Activated T-helper 17 cell treated with anti-CD3 and anti-CD28 coated beads, Interleukin-2, amount 50 U/mL, for 72 hours (primary cell): ENCODE data around the gene DBX1. TPM values are rescaled to one million over a fixed set of nuclear protein-coding genes. Genes with fewer than 3 reads are reported as not detected.

Experiments used
- ATAC-seq: fragments of 150-1000 bp; cut with Tn5 transposase; replicated peaks from 2 replicates; pipeline ENCODE4 v1.10.0; 2021; ENCODE audit warnings: mild to moderate bottlenecking, moderate library complexity
- H3K27ac Mint-ChIP-seq: one replicate; pipeline ENCODE4 v1.8.0; 2022; ENCODE audit warnings: mixed read lengths
- H3K27me3 Mint-ChIP-seq: one replicate; pipeline ENCODE4 v1.8.0; 2022; ENCODE audit warnings: mixed read lengths
- H3K36me3 Mint-ChIP-seq: one replicate; pipeline ENCODE4 v1.8.0; 2022; ENCODE audit warnings: low read depth, mild to moderate bottlenecking, mixed read lengths
- H3K4me1 Mint-ChIP-seq: one replicate; pipeline ENCODE4 v1.8.0; 2022; ENCODE audit warnings: mixed read lengths
- H3K4me3 Mint-ChIP-seq: one replicate; pipeline ENCODE4 v1.8.0; 2022; ENCODE audit warnings: mild to moderate bottlenecking, mixed read lengths
- H3K9me3 Mint-ChIP-seq: one replicate; pipeline ENCODE4 v1.8.0; 2022; ENCODE audit warnings: mixed read lengths
- total RNA-seq, 2 donors: library from RNA; stranded (reverse); gene quantifications; one replicate each; pipeline ENCODE4 v1.2.3, GENCODE V29; 2022

The DBX1 gene
- total RNA-seq, 2 donors from 2014 or later, result not detected

DNA sequence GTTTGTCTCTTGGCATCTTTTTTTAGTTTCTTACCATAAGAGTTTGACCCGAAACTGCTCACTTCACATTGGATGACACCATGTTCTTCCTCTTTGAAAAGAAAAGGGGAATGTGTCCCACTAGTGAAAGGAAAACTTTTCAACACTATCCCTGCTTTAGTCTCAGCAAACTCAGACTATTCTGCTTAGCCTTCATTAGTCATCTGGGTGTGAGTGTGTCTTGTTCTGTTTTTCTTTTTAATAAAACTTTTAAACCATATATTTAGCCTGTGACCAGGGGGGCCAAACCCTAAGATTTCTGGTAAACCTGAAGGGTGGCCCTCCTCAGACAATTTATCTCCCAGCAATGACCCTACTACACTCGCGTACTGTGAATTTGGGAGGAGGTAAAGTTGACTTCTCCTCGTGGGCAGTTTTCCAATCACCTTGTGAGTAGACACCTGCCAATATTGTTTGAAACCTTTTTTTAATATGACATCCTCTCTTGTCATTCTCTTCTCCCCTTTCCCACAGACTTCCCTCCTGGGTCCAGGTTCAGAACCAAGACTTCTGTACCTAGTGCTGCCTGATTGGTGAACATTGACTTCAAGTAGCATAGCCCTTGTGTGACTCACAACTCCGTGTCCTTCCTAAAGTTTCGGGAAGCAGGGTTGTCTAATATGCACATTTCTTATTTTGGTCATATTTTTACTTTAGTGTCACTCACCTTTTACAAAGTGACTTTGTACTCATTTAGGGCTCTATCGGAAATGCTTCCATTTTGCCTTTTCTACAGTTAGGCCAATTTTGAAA, 39.9 kb downstream of the DBX1 start:
- Mint-ChIP-seq H3K4me1 (no peaks in the 10 kb centered on the region), H3K27ac (no peak overlapping the region), H3K4me3 (no peak overlapping the region), H3K27me3 (peaks cover 8% of the 10 kb centered on the region), H3K36me3 (no peaks in the 10 kb centered on the region), H3K9me3 (no peaks in the 10 kb centered on the region)
- ATAC-seq, result no peak

DNA sequence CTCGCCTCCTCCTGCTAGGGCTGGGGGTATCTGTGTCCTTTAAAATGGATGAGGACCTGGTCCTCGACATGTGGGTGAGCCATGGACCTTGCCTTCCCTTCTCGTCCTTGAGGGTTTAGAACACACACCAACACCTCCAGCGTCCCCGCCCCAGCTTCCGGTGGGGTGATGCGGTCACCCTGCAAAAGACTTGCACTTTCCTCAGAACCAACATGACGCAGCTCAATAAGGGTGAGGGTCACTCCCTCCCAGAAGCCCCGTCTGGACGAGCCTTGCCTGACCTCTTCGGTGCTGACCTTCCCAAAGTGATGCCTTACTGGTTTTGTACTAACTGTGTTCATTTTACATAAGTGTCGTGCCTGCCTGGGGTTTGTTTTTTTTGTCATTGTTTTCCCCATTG, 41.0 kb downstream of the DBX1 start:
- no peak overlapping the region for H3K4me3 Mint-ChIP-seq
- H3K4me1 Mint-ChIP-seq, result no peaks in the 10 kb centered on the region
- H3K27me3 Mint-ChIP-seq, result peaks cover 8% of the 10 kb centered on the region
- ATAC-seq, result no peak
- H3K27ac Mint-ChIP-seq, result no peak overlapping the region
- no peaks in the 10 kb centered on the region for H3K36me3 Mint-ChIP-seq
- no peaks in the 10 kb centered on the region for H3K9me3 Mint-ChIP-seq

DNA sequence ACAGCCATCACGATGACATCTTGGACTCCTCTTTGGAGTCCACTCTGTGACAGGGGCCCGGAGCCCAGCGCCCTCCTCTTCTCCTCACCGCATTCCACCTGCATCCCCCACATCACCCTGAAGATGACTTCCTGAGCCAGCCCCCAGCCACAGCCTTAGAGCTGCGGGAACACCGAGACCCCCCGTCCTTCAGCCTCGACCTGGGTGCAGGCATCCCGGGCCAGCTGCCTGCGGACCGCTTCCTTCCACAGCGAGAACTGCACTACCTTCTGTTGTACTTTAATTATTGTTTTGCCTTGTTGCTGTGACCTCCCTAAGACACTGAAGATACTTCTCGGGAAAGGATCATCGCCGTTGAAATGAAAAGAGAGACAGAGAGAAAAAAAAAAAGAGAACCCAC, 42.1 kb downstream of the DBX1 start:
- no peak for ATAC-seq
- no peaks in the 10 kb centered on the region for H3K9me3 Mint-ChIP-seq
- no peaks in the 10 kb centered on the region for H3K4me1 Mint-ChIP-seq

DNA sequence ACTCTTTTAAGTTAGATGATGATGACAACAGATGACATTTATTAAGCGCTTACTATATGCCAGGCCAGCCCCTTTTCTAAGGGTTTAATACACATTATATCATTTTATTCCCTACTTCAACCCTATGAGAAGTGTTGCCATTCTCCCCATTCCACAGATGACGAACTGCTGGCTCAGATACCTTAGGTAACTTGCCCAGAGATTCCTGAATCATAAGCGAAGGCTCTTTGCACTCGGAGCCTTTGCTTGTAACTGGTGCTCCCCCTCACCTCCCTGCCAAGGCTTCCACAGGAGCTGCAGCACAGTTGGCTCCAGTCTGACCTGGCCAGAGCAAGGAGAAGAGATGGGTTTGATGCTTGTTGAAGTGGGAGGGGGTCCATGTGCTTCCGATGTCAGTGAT, 43.0 kb downstream of the DBX1 start:
- no peak for ATAC-seq
- H3K27ac Mint-ChIP-seq, result no peak overlapping the region
- no peaks in the 10 kb centered on the region for H3K36me3 Mint-ChIP-seq
- H3K4me3 Mint-ChIP-seq, result no peak overlapping the region
- peaks cover 8% of the 10 kb centered on the region for H3K27me3 Mint-ChIP-seq
- no peaks in the 10 kb centered on the region for H3K4me1 Mint-ChIP-seq
- H3K9me3 Mint-ChIP-seq, result no peaks in the 10 kb centered on the region

More for the DNA sequence above, 42.1 kb downstream of the DBX1 start:
- Mint-ChIP-seq H3K36me3 (no peaks in the 10 kb centered on the region), H3K27ac (no peak overlapping the region), H3K27me3 (peaks cover 8% of the 10 kb centered on the region), H3K4me3 (no peak overlapping the region)

GRCh38 chr11:20116825-20117224, 43.5 kb downstream of the DBX1 start:
- Mint-ChIP-seq H3K27me3 (peaks cover 8% of the 10 kb centered on the region), H3K4me1 (no peaks in the 10 kb centered on the region), H3K36me3 (no peaks in the 10 kb centered on the region), H3K4me3 (no peak overlapping the region), H3K9me3 (no peaks in the 10 kb centered on the region), H3K27ac (no peak overlapping the region)
- ATAC-seq, result no peak

DNA sequence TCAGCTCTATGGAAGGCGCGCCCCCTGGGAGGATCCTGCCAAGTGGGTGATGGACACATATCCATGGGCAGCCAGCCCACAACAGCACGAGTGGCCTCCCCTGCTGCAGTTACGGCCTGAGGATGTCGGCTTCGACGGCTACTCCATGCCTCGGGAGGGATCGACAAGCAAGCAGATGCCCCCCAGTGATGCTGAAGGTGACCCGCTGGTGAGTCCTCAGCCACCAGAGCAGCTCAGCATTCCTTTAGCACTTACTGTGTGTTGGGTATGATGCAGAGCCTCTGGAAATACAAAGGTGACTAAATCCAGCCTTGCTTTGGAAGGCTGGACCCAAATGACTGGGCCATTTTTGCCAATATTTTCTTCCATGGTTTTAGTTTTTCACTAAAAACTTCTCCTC, 45.7 kb downstream of the DBX1 start:
- Mint-ChIP-seq H3K27ac (no peak overlapping the region), H3K4me3 (no peak overlapping the region), H3K36me3 (no peaks in the 10 kb centered on the region), H3K27me3 (peaks cover 6% of the 10 kb centered on the region), H3K4me1 (no peaks in the 10 kb centered on the region), H3K9me3 (no peaks in the 10 kb centered on the region)
- no peak for ATAC-seq

DNA sequence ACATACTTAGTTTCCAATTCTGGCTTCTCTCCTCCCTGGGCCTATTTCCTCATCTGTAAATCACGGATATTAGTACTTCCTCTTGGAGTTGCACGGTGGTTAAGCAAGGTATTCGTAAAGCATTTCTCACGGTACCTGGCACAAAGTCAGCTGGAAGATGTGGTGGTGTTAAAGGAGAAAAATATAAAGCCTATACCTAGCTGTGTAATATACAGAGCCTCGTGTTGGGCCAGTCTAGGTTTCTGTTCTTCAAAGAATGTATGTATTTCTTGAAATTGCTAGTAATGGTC, 47.2 kb downstream of the DBX1 start:
- no peak overlapping the region for H3K27ac Mint-ChIP-seq
- H3K27me3 Mint-ChIP-seq, result no peaks in the 10 kb centered on the region
- no peak overlapping the region for H3K4me3 Mint-ChIP-seq
- no peak for ATAC-seq
- H3K9me3 Mint-ChIP-seq, result no peaks in the 10 kb centered on the region
- H3K36me3 Mint-ChIP-seq, result no peaks in the 10 kb centered on the region
- no peaks in the 10 kb centered on the region for H3K4me1 Mint-ChIP-seq

DNA sequence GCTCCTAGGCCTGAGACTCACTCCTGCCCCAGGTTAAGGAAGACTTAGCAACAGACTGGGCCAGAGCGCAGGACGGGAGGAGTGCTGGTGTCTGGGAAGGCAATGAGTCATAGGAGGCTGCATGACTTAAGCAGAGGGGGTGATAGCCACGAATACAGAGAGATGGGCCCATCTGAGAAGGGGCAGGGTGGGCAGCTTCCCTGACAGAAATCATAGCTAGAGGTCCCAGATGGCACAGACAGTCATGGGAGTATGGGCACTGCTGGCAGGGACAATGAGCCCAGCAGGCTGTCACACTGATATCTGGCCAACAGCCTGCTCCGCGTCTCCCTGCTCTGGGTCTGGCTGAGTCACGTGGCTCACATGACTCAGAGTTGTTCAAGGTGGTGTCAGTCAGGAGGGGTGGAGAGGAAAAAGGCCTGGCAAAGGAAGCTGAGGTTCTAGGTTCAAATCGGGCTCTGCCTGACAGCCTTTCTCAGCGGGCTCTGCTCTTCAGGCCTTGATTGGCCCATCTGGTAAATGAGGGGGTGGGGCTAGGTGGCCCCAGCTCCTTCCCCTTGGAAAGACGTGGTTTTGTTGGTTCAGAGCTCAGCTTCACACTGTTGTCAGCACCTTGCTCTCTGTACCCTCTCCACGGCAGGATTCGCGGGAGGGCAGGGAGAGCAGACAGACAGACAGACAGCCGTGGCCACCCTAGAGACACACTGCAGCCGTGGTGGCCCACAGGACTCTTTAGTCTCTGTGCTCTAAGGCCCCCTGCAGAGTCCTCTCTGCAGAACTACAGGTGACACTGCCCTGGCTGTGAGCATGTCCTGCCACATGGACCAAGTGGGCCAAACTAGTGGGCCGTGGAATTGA, 47.8 kb downstream of the DBX1 start:
- Mint-ChIP-seq H3K4me3 (no peak overlapping the region), H3K9me3 (no peaks in the 10 kb centered on the region), H3K36me3 (no peaks in the 10 kb centered on the region), H3K4me1 (no peaks in the 10 kb centered on the region), H3K27ac (no peak overlapping the region), H3K27me3 (no peaks in the 10 kb centered on the region)
- peak; percentile 64 for ATAC-seq

- no peak overlapping the region for H3K4me3 Mint-ChIP-seq
- no peak overlapping the region for H3K27ac Mint-ChIP-seq
- no peak for ATAC-seq
- H3K27me3 Mint-ChIP-seq, result no peaks in the 10 kb centered on the region
- no peaks in the 10 kb centered on the region for H3K4me1 Mint-ChIP-seq
- H3K36me3 Mint-ChIP-seq, result no peaks in the 10 kb centered on the region
- H3K9me3 Mint-ChIP-seq, result no peaks in the 10 kb centered on the region
Measured at GRCh38 chr11:20111871-20112270, 48.4 kb downstream of the DBX1 start.

DNA sequence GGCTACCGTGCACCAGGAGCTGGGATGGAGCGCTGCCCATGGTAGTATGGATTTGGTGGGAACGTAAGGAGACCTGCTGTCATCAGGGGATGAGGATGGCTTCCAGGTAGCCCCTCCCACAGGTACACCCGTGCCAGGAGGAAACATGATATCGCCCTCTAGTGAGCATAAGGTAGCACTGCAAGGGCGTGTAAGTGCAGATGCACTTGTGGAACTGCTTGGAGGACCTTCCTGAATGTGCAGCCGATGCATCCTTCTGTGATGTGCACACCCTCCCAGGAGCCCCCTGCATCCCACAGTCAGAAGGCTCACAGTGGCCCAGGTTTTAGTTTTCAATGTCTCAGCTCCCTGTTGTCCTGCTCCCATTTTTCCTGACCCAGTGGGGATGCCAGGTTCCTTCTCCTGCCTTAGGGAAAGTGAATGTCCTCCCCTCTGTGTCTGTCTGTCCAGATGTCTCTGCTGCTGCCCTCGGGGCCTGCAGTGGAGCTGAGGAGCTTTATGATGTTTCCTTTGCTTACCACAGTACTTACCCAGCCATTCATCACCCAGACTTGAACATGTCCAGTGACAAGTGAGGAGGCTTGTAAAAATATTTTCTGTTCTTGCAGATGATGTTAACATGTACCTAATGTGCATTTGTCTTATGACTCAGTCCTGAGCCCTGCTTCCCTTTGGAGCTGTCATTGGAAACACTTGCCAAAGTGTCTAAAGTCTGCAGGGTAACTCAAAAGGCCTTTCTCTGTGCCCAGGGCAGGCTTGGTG, 49.2 kb downstream of the DBX1 start:
- no peaks in the 10 kb centered on the region for H3K36me3 Mint-ChIP-seq
- H3K4me1 Mint-ChIP-seq, result no peaks in the 10 kb centered on the region

GRCh38 chr11:20109731-20110445, 50.4 kb downstream of the DBX1 start:
- H3K4me1 Mint-ChIP-seq, result no peaks in the 10 kb centered on the region
- H3K27ac Mint-ChIP-seq, result no peak overlapping the region
- no peaks in the 10 kb centered on the region for H3K27me3 Mint-ChIP-seq
- no peaks in the 10 kb centered on the region for H3K9me3 Mint-ChIP-seq
- H3K4me3 Mint-ChIP-seq, result no peak overlapping the region
- H3K36me3 Mint-ChIP-seq, result no peaks in the 10 kb centered on the region
- no peak for ATAC-seq

More for the DNA sequence above, 49.2 kb downstream of the DBX1 start:
- Mint-ChIP-seq H3K9me3 (no peaks in the 10 kb centered on the region), H3K27me3 (no peaks in the 10 kb centered on the region), H3K27ac (no peak overlapping the region), H3K4me3 (no peak overlapping the region)
- peak; percentile 81 for ATAC-seq
